GM18517 (cell line): ENCODE results near the gene DBH.

Source experiments
- ATAC-seq: cut with Tn5 transposase; IDR thresholded peaks from one replicate; pipeline ENCODE4 v1.9.1; 2021; ENCODE audit warnings: mild to moderate bottlenecking, moderate library complexity; ENCODE audit not compliant: unreplicated experiment

DBH gene

GRCh38 chr9:133680976-133681657, 45.0 kb downstream of the DBH start:
- ATAC-seq, result no peak

- no peak for ATAC-seq
Measured at GRCh38 chr9:133681658-133682306, 45.6 kb downstream of the DBH start.

- ATAC-seq, result no peak
Measured at GRCh38 chr9:133682818-133683585, 46.8 kb downstream of the DBH start.

- ATAC-seq, result no peak
Measured at GRCh38 chr9:133683586-133684120, 47.5 kb downstream of the DBH start.

- ATAC-seq, result no peak
Measured at GRCh38 chr9:133684121-133684935, 48.2 kb downstream of the DBH start.

- ATAC-seq, result no peak
Measured at GRCh38 chr9:133684936-133685361, 48.8 kb downstream of the DBH start.

- ATAC-seq, result no peak
Measured at GRCh38 chr9:133685653-133686609, 49.8 kb downstream of the DBH start.

GRCh38 chr9:133686642-133687575, 50.7 kb downstream of the DBH start:
- no peak for ATAC-seq

GRCh38 chr9:133687856-133688761, 51.9 kb downstream of the DBH start:
- ATAC-seq, result no peak

GRCh38 chr9:133689151-133689763, 53.1 kb downstream of the DBH start:
- ATAC-seq, result no peak

- ATAC-seq, result no peak
Measured at GRCh38 chr9:133690081-133690561, 54.0 kb downstream of the DBH start.

GRCh38 chr9:133691191-133691590, 55.0 kb downstream of the DBH start:
- no peak for ATAC-seq

GRCh38 chr9:133691626-133692363, 55.6 kb downstream of the DBH start:
- no peak for ATAC-seq

GRCh38 chr9:133692364-133692985, 56.3 kb downstream of the DBH start:
- no peak for ATAC-seq

- ATAC-seq, result no peak
Measured at GRCh38 chr9:133693116-133693515, 57.0 kb downstream of the DBH start.
